IMR-90 (cell line): ENCODE measurements around the gene RFX4.

Experiments
- BHLHE40 ChIP-seq: fragments of 150-350 bp; IDR thresholded peaks from 2 replicates; pipeline ENCODE4 v1.6.1; 2016; ENCODE audit warnings: mild to moderate bottlenecking, low read depth, low read length
- CEBPB ChIP-seq: IDR thresholded peaks from 2 replicates; pipeline ENCODE4 v1.6.1; 2012; ENCODE audit warnings: low read depth, low read length, improper control_type of control experiment
- FOS ChIP-seq: fragments of 150-350 bp; IDR thresholded peaks from 2 replicates; pipeline ENCODE4 v1.6.1; 2016; ENCODE audit warnings: low read depth, low read length
- MAFK ChIP-seq: IDR thresholded peaks from 2 replicates; pipeline ENCODE4 v1.6.1; 2012; ENCODE audit warnings: low read depth, low read length, improper control_type of control experiment
- MAZ ChIP-seq: IDR thresholded peaks from 2 replicates; pipeline ENCODE4 v1.6.1; 2012; ENCODE audit warnings: low read depth, mild to moderate bottlenecking, low read length, improper control_type of control experiment, moderate library complexity, borderline replicate concordance
- MXI1 ChIP-seq: IDR thresholded peaks from 2 replicates; pipeline ENCODE4 v1.6.1; 2012; ENCODE audit warnings: low read depth, mild to moderate bottlenecking, low read length, moderate library complexity, borderline replicate concordance
- POLR2A ChIP-seq: IDR thresholded peaks from 2 replicates; pipeline ENCODE4 v1.6.1; 2012; ENCODE audit warnings: mild to moderate bottlenecking, low read depth, low read length
- RAD21 ChIP-seq: IDR thresholded peaks from 2 replicates; pipeline ENCODE4 v1.6.1; 2012; ENCODE audit warnings: low read length, improper control_type of control experiment
- SMC3 ChIP-seq: fragments of 150-350 bp; IDR thresholded peaks from 2 replicates; pipeline ENCODE4 v1.6.1; 2016; ENCODE audit warnings: low read depth, mild to moderate bottlenecking, antibody characterized with exemption, low read length, moderate library complexity
- TF ChIP-seq, protein P1 (sequence below): conservative IDR thresholded peaks from 2 replicates; pipeline ENCODE4 v1.5.1; 2012; ENCODE audit warnings: mild to moderate bottlenecking, low read depth, low read length, improper control_type of control experiment

GRCh38 chr12:106584104-106585064 is 1.6 kb downstream of the RFX4 start:
- TF ChIP-seq, protein P1, sequence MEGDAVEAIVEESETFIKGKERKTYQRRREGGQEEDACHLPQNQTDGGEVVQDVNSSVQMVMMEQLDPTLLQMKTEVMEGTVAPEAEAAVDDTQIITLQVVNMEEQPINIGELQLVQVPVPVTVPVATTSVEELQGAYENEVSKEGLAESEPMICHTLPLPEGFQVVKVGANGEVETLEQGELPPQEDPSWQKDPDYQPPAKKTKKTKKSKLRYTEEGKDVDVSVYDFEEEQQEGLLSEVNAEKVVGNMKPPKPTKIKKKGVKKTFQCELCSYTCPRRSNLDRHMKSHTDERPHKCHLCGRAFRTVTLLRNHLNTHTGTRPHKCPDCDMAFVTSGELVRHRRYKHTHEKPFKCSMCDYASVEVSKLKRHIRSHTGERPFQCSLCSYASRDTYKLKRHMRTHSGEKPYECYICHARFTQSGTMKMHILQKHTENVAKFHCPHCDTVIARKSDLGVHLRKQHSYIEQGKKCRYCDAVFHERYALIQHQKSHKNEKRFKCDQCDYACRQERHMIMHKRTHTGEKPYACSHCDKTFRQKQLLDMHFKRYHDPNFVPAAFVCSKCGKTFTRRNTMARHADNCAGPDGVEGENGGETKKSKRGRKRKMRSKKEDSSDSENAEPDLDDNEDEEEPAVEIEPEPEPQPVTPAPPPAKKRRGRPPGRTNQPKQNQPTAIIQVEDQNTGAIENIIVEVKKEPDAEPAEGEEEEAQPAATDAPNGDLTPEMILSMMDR, result no peak
- TF ChIP-seq FOS (no peak), SMC3 (no peak), POLR2A (no peak), RAD21 (no peak), MAFK (no peak), MAZ (no peak), CEBPB (no peak), BHLHE40 (no peak), MXI1 (no peak)
